ENCODE data around the gene LAMTOR3. TPM values are rescaled to one million over a fixed set of nuclear protein-coding genes. Genes with fewer than 3 reads are reported as not detected.

The LAMTOR3 gene
- total and polyA plus RNA-seq, 10 of the 15 experiments (the other 5 are each of a cell fraction or from before 2014, with no cell fraction given), result 30.1 to 120 (median 65.5) TPM

- TF ChIP-seq, protein P1, sequence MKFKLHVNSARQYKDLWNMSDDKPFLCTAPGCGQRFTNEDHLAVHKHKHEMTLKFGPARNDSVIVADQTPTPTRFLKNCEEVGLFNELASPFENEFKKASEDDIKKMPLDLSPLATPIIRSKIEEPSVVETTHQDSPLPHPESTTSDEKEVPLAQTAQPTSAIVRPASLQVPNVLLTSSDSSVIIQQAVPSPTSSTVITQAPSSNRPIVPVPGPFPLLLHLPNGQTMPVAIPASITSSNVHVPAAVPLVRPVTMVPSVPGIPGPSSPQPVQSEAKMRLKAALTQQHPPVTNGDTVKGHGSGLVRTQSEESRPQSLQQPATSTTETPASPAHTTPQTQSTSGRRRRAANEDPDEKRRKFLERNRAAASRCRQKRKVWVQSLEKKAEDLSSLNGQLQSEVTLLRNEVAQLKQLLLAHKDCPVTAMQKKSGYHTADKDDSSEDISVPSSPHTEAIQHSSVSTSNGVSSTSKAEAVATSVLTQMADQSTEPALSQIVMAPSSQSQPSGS (IDR thresholded peaks at IDR 0.05; ENCODE audit: low read length), result peak; percentile 55; the same call in 1 of the 2 replicates
Observed at GRCh38 chr4:99861120-99861905, 32.9 kb downstream of the LAMTOR3 start (continued).

- H3K9ac ChIP-seq (ENCODE audit: control insufficient read depth, insufficient read depth, low read length), result no peak overlapping the region
- intact Hi-C loops (cut with micrococcal nuclease; ENCODE audit: unreplicated experiment) (no loop called here), in situ Hi-C loops (cut with MboI) (no loop called here)
- ATAC-seq (no peak), FAIRE-seq (no peak), DNase-seq (ENCODE audit: low read depth, low spot score) (no peak)
- no peaks in the 10 kb centered on the region; the same call in 1 of the 2 replicates for H3K79me2 ChIP-seq (ENCODE audit: control insufficient read depth, insufficient read depth, low read length)
- H2AFZ ChIP-seq (ENCODE audit: control insufficient read depth, low read depth, low read length), result no peak overlapping the region
- H4K20me1 ChIP-seq (ENCODE audit: control insufficient read depth, insufficient read depth), result no peaks in the 10 kb centered on the region
- H3K4me3 ChIP-seq, result no peak overlapping the region
- peaks cover 2 to 11% of the 10 kb centered on the region in 2 experiments for H3K36me3 ChIP-seq (ENCODE audit: control insufficient read depth in 2 of 2, insufficient read depth in 2 of 2, low read length in 1 of 2)
- ChIA-PET CTCF (interaction anchor here (1.4 to 3.8 kb wide), 5 partner anchors 24 to 88 kb away, joined by 3 to 23 read pairs (median 8); no protein-coding TSS in a partner anchor), SMC1A (ENCODE audit: uncharacterized antibody, unreplicated experiment) (interaction anchor here (1.0 to 4.1 kb wide), 11 partner anchors 13 to 760 kb away, joined by 3 to 24 read pairs (median 4); partner anchors contain the start of gene DAPP1), POLR2A (no interaction called here), RAD21 (ENCODE audit: unreplicated experiment) (interaction anchor here (1.1 to 1.5 kb wide), 2 partner anchors 49 to 52 kb away, joined by 4 read pairs; no protein-coding TSS in a partner anchor)
- H3K27me3 ChIP-seq (replicated peaks in 1 of 2; ENCODE audit: control insufficient read depth in 2 of 2, insufficient read depth in 2 of 2, low read length in 1 of 2), result no peaks in the 10 kb centered on the region
- no peak overlapping the region for H3K27ac ChIP-seq (ENCODE audit: control insufficient read depth, insufficient read depth)
- BruUV-seq (replicated peaks), result no TSS peak
- 67% methylated on average over 2 of the region's 2 CpGs for WGBS (ENCODE audit: insufficient coverage, insufficient replicate concordance, low lambda C conversion rate, missing lambda C conversion rate)
- peaks cover 20% of the 10 kb centered on the region for H3K4me1 ChIP-seq (ENCODE audit: control insufficient read depth, insufficient read depth, low read length)
- H3K4me2 ChIP-seq (ENCODE audit: control insufficient read depth, insufficient read depth), result no peak overlapping the region
- H3K9me3 ChIP-seq (replicated peaks; ENCODE audit: control insufficient read depth, insufficient read depth, low read length), result no peaks in the 10 kb centered on the region
- TF ChIP-seq, protein P2, sequence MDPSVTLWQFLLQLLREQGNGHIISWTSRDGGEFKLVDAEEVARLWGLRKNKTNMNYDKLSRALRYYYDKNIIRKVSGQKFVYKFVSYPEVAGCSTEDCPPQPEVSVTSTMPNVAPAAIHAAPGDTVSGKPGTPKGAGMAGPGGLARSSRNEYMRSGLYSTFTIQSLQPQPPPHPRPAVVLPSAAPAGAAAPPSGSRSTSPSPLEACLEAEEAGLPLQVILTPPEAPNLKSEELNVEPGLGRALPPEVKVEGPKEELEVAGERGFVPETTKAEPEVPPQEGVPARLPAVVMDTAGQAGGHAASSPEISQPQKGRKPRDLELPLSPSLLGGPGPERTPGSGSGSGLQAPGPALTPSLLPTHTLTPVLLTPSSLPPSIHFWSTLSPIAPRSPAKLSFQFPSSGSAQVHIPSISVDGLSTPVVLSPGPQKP (IDR thresholded peaks at IDR 0.05; ENCODE audit: low read depth, low read length), result no peak
- TF ChIP-seq SMARCA5 (IDR thresholded peaks at IDR 0.05) (no peak), EZH2 (IDR thresholded peaks at IDR 0.05; ENCODE audit: borderline replicate concordance, control insufficient read depth, low read depth, low read length) (no peak), MLLT1 (IDR thresholded peaks at IDR 0.05) (no peak), SREBF1 (IDR thresholded peaks at IDR 0.05; ENCODE audit: low read length) (no peak), EGR1 (IDR thresholded peaks at IDR 0.05; ENCODE audit: borderline replicate concordance in 1 of 2, low read depth in 2 of 2, low read length in 2 of 2) (no peak), ZNF217 (IDR thresholded peaks at IDR 0.05) (no peak), SPI1 (IDR thresholded peaks at IDR 0.05; ENCODE audit: borderline replicate concordance, insufficient read depth, low read depth, low read length) (no peak), ZNF687 (IDR thresholded peaks at IDR 0.05) (no peak), ZBED1 (IDR thresholded peaks at IDR 0.05; ENCODE audit: borderline replicate concordance) (no peak), PML (IDR thresholded peaks at IDR 0.05; ENCODE audit: low read length) (no peak), SUZ12 (IDR thresholded peaks at IDR 0.05; ENCODE audit: unreplicated experiment) (no peak)
Observed at GRCh38 chr4:99860521-99860920, 33.7 kb downstream of the LAMTOR3 start.

Data from GM12878 (cell line).